GM19438 (cell line): Measurements from ENCODE around the gene AGBL1.

Experiments used
- ATAC-seq: cut with Tn5 transposase; IDR thresholded peaks from one replicate; pipeline ENCODE4 v1.9.1; 2021; ENCODE audit warnings: low read depth; ENCODE audit not compliant: unreplicated experiment

Gene AGBL1

GRCh38 chr15:86231864-86232721 is 152.4 kb downstream of the AGBL1 start:
- no peak for ATAC-seq

DNA sequence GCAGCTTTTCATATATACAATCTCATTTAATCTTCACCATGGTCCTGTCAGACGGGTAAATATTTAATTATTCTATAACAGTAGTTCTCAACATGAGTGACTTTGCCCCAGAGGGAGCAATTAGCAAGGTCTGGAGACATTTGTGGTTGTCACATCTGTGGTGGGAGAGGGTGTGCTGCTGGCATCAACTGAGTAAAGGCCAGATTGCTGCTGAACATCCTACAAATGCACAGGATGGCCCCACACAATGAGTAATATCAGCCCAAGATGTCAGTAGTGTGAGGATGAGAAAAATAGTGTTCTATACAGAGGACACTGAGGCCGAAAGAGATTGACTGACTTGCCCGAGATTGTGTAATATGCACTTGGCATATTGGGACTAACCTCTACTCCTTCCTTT is 156.0 kb downstream of the AGBL1 start:
- no peak for ATAC-seq

DNA sequence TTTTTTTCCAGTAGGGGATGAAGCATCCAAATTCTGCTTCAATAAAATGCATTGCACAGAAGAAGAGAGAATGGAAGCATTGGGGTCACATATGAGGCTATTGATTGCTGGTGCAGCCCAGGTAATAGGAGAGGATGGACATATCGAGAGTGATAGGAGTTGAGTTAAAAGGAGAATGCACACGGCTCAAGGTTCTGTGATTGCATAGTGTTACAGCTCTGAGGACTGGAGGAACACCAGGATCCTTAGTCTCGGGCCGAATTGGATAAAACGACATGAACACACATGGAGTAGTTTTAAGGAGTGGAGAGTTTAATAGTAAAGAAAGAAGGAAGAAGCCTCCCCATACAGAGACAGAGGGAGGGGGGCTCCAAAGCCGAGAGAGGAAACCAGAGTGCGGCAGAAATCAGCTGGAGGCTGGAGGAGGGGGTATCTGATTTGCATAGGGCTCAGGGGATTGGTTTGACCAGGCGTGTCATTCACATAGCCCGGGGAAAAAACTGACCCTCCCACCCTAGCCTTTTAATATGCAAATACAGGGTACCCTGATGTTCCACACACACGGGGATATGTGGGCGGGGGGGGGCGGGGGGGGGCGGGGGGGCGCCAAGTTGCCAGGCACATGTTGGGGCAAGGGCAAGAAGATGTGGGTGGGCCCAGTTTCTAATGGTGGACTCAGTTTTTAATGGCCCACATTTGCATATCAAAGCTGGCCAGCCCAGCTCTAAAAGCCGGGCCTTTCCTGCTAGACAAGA is 156.9 kb downstream of the AGBL1 start:
- ATAC-seq: no peak

GRCh38 chr15:86237111-86237500 is 157.4 kb downstream of the AGBL1 start:
- no peak for ATAC-seq

DNA sequence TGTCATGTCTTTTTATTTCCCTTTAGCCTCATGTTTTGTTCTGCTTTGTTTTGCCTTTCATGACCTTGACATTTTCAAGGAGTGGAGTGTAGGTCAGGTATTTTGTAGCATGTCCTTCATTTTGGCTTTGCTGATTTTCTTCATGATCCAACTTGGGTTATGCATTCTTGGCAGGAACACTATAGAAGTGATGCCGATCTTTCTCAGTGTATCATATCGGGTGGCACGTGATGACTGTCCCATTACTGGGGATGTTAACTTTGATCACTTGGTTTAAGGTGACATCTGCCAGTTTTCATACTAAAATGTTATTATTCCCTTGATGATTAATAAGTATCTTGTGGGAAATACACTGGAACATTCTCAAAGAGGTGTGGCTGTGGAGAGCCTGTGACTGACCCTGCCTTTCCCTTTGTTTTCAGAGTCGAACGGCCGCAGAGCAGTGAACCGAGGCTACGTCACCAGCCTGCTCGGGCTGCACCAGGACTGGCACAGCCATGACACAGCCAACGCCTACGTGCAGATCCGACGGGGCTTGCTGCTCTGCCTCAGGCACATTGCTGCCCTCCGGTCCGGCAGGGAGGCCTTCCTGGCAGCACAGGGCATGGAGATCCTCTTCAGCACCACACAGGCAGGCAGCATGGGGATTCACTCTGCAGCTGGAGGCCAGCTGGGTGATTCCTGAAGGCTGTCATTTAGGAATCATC is 167.7 kb downstream of the AGBL1 start:
- no peak for ATAC-seq

GRCh38 chr15:86255247-86255646 is 175.6 kb downstream of the AGBL1 start:
- no peak for ATAC-seq

DNA sequence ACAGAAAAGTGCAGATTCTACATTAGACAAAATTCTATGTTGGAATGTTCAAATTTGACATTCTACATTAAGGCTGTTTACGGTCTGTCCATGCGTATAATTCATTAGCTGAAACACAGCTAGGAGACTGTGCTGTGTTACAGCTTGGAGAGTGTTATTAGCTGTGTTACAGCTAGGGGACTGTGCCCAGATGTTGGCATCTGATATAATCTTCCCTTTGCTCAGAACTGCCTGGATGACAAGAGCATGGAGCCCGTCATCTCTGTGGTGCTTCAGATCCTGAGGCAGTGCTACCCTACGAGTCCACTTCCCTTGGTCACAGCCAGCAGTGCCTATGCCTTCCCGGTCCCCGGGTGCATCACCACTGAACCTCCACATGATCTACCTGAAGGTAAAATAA is 177.0 kb downstream of the AGBL1 start:
- ATAC-seq: no peak

GRCh38 chr15:86259589-86259988 is 179.9 kb downstream of the AGBL1 start:
- no peak for ATAC-seq

GRCh38 chr15:86263230-86263629 is 183.6 kb downstream of the AGBL1 start:
- ATAC-seq: no peak

GRCh38 chr15:86266896-86267484 is 187.3 kb downstream of the AGBL1 start:
- ATAC-seq: no peak

DNA sequence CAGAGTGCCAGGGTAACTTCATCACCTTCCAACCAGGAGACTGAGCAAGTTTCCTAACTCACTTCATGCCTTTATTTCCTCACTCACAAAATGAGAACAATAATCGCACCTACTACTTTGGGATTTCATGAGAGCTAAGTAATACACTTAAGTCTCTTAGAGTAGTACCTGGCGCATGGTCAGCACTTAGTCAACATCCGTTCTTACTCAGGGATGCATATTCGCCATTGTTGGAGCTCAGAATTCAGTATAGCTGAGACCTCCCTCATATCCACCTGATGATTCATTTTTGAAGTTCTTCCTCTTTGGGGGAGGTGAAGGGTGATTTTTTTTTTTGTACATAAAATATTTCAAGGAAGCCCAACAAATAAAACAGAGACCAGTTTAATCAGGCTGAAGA is 188.2 kb downstream of the AGBL1 start:
- ATAC-seq: no peak

DNA sequence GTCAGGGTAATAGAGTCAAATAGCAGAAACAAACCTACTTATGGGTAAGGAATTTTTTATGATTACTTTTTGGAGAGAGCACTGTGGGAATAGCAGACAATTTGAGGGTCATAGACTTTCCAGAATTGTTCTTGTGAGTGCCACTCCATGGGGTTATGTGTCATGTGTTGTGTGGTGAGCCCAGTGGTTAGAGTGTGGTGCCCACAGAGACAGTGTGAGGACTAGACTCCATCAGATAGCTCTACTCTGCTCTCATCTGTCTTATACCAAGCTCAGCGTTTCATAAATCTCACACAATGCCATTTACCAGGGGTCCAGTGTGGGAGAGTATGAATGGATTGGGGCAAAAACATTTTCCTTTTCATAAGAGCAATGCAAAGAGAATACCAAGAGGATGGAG is 188.9 kb downstream of the AGBL1 start:
- no peak for ATAC-seq

DNA sequence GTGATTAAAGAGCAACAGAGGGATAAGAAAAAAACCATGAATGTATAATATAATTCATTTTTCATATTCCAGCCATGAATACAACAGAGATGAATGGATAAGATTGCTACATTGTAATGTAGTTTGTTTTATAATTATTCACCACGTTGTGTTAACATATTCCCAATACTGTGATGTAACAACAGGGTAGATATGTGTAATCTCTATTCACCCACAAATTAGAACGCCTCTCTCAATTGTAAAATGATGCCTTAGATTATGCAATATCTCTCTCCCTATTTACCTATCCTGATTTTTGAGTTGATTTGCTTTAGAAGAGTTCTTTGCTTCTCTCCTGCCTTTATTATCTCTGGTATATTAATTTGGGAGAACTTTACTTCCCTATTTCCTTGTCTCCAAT is 193.6 kb downstream of the AGBL1 start:
- ATAC-seq: no peak

DNA sequence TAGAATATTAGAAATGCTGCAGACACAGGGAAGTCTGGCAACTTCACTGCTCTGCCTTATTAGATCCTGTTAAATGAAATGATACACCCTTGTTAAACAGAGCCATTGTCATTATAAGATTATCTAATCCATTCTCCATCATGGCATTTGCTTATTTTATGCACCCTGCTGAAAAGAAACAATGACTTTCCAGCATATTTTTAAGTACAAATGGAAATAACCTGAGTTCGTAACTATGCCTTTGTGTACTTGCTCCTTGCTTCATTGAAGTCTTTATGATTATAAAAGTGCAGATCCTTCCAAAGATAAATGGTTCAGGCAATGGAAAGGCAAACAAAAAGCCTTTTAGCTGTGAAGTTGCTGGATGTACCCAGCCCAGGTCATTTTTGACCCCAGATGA is 195.7 kb downstream of the AGBL1 start:
- ATAC-seq: no peak

DNA sequence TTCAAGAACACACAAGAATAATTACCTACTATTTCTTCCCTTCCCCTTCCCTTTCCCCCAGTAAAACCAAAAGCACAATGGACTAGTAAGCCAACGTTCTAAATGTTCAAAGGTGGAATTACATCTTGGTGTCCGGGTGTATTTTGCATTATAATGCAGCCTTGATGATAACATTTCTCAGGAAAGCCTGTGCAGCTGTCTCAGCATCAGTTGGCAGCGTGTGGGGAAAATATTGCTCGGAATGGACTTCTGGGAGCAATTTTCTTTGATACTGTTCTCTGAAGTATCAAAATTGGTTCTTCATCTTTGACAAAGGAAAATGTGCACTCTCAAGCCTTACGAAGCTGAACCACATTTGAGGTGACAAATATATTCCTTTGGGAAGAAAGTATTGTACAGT is 198.9 kb downstream of the AGBL1 start:
- ATAC-seq: no peak

DNA sequence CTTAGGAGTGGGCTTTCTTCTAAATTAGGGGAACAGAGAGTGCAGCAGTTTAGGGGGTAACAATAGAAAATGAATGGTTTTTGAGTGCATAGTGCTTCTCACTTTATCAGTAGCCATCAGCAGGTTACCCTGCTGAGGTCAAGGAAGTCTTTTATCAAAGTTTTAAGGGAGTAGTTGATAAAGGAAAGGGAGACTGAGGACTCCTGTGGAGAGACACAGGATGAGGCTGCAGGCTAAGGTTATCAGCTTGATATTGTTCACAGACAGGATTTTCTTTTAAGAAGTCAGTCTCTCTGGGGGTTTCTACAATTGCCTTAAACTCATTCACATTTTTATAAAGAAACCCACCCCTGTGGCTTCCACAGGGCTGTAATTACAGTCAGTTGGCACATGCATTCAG is 205.0 kb downstream of the AGBL1 start:
- no peak for ATAC-seq

DNA sequence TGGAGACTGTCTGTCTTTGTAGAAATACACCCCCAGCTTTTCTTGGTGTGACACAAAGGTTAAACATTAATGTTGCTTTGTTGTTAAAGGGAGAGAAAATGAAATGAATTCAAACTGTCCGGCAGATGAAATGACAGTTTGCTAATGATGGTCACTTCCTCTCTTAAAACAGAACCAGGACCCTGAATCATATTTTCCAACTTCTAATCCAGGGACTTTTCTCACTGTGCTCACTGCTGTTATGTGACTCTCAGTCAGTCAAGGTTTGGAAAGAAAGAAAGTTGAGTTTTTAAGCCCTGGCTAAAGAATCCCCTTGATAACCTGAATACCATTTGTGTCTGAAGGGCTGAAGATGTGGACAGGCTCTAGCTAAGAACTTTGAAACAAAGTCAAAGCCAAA is 215.8 kb downstream of the AGBL1 start:
- ATAC-seq: no peak

DNA sequence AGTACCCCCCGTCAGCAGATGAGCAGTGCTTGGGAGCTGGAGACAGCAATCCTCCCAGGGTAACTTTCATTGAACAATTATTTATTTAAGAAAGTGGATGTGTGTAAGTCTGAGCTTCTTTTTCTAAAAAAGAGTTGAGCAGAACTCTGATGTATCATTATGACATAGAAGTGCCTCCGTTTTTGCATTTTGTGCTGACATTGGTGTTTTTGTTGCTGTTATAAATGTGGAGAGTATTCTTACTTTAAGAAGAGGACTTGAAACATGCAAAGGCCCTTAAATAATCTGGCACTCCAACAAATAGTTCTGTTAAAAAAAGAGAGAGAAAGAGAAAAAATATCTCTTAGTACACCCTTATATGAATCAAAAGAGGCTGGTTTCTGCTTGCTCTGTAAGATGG is 217.1 kb downstream of the AGBL1 start:
- no peak for ATAC-seq

DNA sequence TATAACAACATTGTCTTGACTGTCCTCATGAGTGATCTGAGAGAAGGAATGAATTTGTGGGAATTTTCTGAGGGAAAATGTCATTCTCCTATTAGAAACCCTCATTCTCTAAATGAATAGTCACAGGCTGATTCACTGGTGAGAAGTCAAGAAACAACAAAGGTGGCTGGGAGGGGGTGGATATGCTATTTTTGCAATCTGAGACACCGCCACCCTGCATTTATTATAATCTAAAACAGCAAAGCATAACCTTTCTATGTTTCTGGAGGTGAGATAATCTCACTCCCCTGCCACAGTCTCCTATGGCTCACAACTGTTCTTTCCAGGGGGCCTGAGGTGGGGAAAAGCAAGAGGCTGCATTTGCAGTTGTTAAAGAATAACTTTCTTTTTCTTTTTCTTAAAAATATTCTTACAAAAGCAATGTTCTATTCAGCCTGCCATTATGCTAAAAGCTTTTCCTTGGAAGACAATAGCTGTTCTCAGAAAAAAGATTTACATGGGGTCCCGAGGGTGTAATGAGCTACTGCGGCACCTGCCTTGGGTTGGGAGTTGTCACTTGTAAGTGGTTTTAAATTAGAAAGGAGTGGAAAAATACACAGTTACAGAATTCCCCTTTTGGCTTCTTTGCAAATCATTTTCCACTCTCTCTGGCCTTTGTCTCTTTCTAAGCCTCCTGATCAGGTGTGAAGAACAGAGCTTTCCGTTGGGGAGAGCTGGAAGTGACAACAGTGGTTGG is 220.9 kb downstream of the AGBL1 start:
- ATAC-seq: no peak

DNA sequence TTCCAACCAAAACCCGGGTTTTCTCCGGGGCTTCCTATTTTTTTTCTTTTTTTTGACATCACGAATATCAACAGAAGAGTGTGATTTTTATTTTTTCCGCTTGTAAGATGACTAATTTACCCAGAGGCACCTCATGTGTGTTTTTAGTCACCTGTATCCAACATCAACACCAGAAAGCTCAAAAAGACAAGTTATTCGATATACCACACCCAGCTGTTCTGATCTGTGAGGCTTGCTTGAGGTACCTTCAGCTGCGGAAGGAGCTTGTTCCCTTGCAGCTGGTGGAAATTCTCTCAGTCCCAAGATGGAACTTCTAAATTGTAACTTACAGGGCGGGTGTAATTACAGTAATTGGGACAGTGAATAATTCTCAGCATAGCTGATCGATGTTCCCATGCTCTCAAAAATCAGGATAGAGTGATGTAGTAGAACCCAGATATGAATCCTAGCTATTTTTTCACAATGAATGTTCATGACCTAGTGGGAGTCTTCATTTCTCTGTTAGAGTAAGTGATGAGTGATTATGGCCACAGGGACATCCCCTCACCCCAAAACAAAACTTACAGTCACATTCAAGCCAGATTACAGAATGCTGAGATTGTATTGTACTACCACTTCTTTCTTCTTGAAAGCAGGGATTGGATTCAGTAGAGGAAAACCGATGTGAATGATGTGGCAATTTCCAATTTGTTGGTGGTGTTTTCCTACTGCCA is 232.1 kb downstream of the AGBL1 start:
- ATAC-seq: no peak
